CD4-positive, alpha-beta T cell (primary cell): ENCODE data around the gene CDC42BPA. TPM values are rescaled to one million over a fixed set of nuclear protein-coding genes. Genes with fewer than 3 reads are reported as not detected.

Experiments used
- ATAC-seq: fragments of 200-7000 bp; cut with Tn5 transposase; one replicate; pipeline ENCODE4 v1.10.0; 2022; ENCODE audit warnings: mild to moderate bottlenecking; ENCODE audit not compliant: poor library complexity
- CTCF ChIA-PET: fragments of 350-600 bp; sonication (Branson Sonifier 250); formaldehyde crosslinking; loops from one replicate; lab custom pipeline; 2021; ENCODE audit warnings: antibody characterized with exemption, inconsistent platforms; lab: Charles Lee
- POLR2A ChIA-PET: fragments of 350-600 bp; sonication (Branson Sonifier 250); formaldehyde crosslinking; loops from one replicate; lab custom pipeline; 2021; ENCODE audit warnings: antibody characterized with exemption, inconsistent platforms; lab: Charles Lee
- DNase-seq, 14 experiments: peaks; one replicate each; pipeline ENCODE4 v3.0.0-alpha.2; 2013 to 2020; ENCODE audit warnings: mixed read lengths in 2 of 14
- H3K27ac ChIP-seq, 2 donors: one replicate each; pipeline versions ENCODE4 v1.5.1 to v1.7.0; 2013; ENCODE audit warnings: low read length in 2 of 2, low read depth in 1 of 2, mild to moderate bottlenecking in 1 of 2
- H3K27me3 ChIP-seq, 2 experiments: 1 replicate in 1 of 2; 2 replicates in 1 of 2; pipeline versions ENCODE4 v1.6.1 to v1.7.0; 2013; ENCODE audit warnings: low read length in 2 of 2, control low read depth in 1 of 2, mild to moderate bottlenecking in 1 of 2, moderate library complexity in 1 of 2; ENCODE audit not compliant: insufficient read depth in 2 of 2, control insufficient read depth in 1 of 2
- H3K36me3 ChIP-seq: one replicate; pipeline ENCODE4 v1.6.1; 2013; ENCODE audit warnings: low read length, control low read depth; ENCODE audit not compliant: insufficient read depth
- H3K4me1 ChIP-seq: one replicate; pipeline ENCODE4 v1.6.1; 2013; ENCODE audit warnings: low read length, control low read depth; ENCODE audit not compliant: insufficient read depth
- H3K4me3 ChIP-seq: one replicate; pipeline ENCODE4 v1.5.1; 2013; ENCODE audit warnings: mild to moderate bottlenecking, low read length, moderate library complexity
- H3K9me3 ChIP-seq, 2 experiments: 1 replicate in 1 of 2; 2 replicates in 1 of 2; pipeline versions ENCODE4 v1.6.1 to v1.7.0; 2013; ENCODE audit warnings: low read length in 2 of 2, mild to moderate bottlenecking in 2 of 2, control low read depth in 1 of 2, moderate library complexity in 1 of 2; ENCODE audit not compliant: control insufficient read depth in 1 of 2, insufficient read depth in 1 of 2
- H3K27ac Mint-ChIP-seq: one replicate; pipeline ENCODE4 v1.8.0; 2020; ENCODE audit warnings: mixed read lengths
- H3K27me3 Mint-ChIP-seq: one replicate; pipeline ENCODE4 v1.8.0; 2021; ENCODE audit warnings: mixed read lengths
- H3K36me3 Mint-ChIP-seq: one replicate; pipeline ENCODE4 v1.8.0; 2021; ENCODE audit warnings: low read depth, mixed read lengths
- H3K4me1 Mint-ChIP-seq: one replicate; pipeline ENCODE4 v1.8.0; 2021; ENCODE audit warnings: low read depth, mixed read lengths
- H3K4me3 Mint-ChIP-seq: one replicate; pipeline ENCODE4 v1.8.0; 2020; ENCODE audit warnings: mild to moderate bottlenecking, mixed read lengths
- H3K9me3 Mint-ChIP-seq: one replicate; pipeline ENCODE4 v1.8.0; 2020; ENCODE audit warnings: mixed read lengths
- intact Hi-C, 2 experiments: fragments of 100-400 bp; cut with DNase I in 1 of 2; cut with micrococcal nuclease in 1 of 2; formaldehyde crosslinking; loops; one replicate each; pipeline versions ENCODE4 v1.15.1 to v1.9.0; 2023 to 2025; cut with DNase I, micrococcal nuclease
- total RNA-seq, 174 experiments: library from RNA in 2 of 174; stranded (reverse) in 2 of 174; gene quantifications; one replicate each; pipeline ENCODE4 v1.2.3 and lab custom pipeline; 2021 to 2026
- TF ChIP-seq, protein P1 (sequence below): fragments of 200-600 bp; IDR thresholded peaks from one replicate; pipeline ENCODE4 v1.8.0; 2022; ENCODE audit warnings: antibody characterized with exemption, mild to moderate bottlenecking

The CDC42BPA gene
- total RNA-seq, 2 experiments from 2014 or later: 2.2 to 3.0 TPM

DNA sequence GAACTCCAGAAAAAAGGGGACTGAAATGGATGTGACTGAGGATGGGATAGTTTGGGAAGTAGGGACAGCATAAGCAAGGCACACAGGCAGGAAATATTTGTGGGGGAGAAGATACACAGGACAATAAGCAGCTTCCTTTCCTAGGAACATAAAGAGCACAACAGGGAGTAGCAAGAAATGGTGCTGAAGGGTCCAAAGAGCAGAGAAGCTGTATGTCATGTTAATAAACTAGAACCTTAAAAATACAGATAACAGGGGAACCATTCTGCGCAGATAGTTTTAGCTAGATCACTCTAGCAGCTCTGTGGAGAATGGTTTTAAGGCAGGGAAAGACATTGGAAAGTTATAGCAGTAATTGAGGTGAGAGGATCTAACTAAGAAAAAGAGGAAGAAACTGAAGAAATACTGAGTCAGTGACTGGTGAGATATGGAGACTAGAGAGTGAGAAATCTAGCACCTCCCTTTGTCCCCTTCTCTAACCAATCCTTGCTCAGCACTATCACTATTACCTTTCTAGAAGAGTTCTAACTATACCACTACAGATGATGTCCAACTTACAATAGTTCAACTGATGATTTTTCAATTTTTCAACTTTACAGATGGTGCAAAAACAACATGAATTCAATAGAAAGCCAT lies 95.0 kb downstream of the CDC42BPA start:
- CTCF ChIA-PET: no interaction called here

DNA sequence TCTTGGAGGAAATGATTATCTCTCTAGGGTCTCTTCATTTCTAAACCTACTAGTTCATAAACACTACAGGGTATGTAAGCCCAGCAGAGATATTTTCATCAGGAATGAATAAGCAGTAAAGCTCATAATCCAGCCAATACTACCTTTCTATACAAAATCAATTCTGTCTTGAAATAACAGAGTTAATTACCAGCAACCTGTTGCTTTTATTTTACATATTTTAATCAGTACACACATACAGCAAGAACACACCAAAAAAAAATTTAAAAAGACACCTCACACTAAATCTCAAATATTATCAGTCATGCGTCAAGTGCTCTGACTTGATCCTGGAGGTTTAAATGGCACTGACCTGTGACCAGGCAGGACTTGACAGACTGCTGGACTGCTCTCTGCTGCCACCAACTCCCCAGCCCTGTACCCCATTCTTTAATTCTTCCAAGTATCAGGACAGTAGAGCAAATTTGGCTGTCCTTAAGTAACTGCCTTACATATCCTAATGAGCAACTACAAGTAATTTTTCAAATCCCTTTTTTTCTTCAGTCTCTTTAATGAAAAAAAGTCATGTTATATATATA lies 98.5 kb downstream of the CDC42BPA start:
- H3K9me3 Mint-ChIP-seq: no peaks in the 10 kb centered on the region
- ChIA-PET CTCF (no interaction called here), POLR2A (no interaction called here)
- H3K27me3 ChIP-seq: peaks cover 0 to 18% of the 10 kb centered on the region in 2 experiments
- intact Hi-C loops: no loop called here
- no peak overlapping the region for H3K4me3 Mint-ChIP-seq
- H3K9me3 ChIP-seq: no peaks in the 10 kb centered on the region
- H3K27ac Mint-ChIP-seq: no peak overlapping the region
- no peaks in the 10 kb centered on the region for H3K36me3 Mint-ChIP-seq
- no peaks in the 10 kb centered on the region for H3K36me3 ChIP-seq
- peaks cover 17% of the 10 kb centered on the region for H3K27me3 Mint-ChIP-seq
- no peaks in the 10 kb centered on the region for H3K4me1 ChIP-seq
- TF ChIP-seq, protein P1, sequence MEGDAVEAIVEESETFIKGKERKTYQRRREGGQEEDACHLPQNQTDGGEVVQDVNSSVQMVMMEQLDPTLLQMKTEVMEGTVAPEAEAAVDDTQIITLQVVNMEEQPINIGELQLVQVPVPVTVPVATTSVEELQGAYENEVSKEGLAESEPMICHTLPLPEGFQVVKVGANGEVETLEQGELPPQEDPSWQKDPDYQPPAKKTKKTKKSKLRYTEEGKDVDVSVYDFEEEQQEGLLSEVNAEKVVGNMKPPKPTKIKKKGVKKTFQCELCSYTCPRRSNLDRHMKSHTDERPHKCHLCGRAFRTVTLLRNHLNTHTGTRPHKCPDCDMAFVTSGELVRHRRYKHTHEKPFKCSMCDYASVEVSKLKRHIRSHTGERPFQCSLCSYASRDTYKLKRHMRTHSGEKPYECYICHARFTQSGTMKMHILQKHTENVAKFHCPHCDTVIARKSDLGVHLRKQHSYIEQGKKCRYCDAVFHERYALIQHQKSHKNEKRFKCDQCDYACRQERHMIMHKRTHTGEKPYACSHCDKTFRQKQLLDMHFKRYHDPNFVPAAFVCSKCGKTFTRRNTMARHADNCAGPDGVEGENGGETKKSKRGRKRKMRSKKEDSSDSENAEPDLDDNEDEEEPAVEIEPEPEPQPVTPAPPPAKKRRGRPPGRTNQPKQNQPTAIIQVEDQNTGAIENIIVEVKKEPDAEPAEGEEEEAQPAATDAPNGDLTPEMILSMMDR: no peak
- no peak overlapping the region for H3K27ac ChIP-seq
- no peak overlapping the region for H3K4me3 ChIP-seq
- no peak for DNase-seq
- ATAC-seq: no peak
- H3K4me1 Mint-ChIP-seq: no peaks in the 10 kb centered on the region

More for the DNA sequence above, 95.0 kb downstream of the CDC42BPA start:
- H3K4me1 ChIP-seq: no peaks in the 10 kb centered on the region
- ATAC-seq (no peak), DNase-seq (no peak)
- Mint-ChIP-seq H3K27ac (no peak overlapping the region), H3K36me3 (no peaks in the 10 kb centered on the region), H3K4me1 (no peaks in the 10 kb centered on the region), H3K4me3 (no peak overlapping the region), H3K9me3 (no peaks in the 10 kb centered on the region), H3K27me3 (peaks cover 17% of the 10 kb centered on the region)
- H3K27me3 ChIP-seq: peaks cover 0 to 18% of the 10 kb centered on the region in 2 experiments
- intact Hi-C loops: no loop called here
- H3K36me3 ChIP-seq: no peaks in the 10 kb centered on the region
- TF ChIP-seq, protein P1: no peak
- no peak overlapping the region for H3K27ac ChIP-seq
- no peak overlapping the region for H3K4me3 ChIP-seq
- POLR2A ChIA-PET: no interaction called here
- no peaks in the 10 kb centered on the region for H3K9me3 ChIP-seq

DNA sequence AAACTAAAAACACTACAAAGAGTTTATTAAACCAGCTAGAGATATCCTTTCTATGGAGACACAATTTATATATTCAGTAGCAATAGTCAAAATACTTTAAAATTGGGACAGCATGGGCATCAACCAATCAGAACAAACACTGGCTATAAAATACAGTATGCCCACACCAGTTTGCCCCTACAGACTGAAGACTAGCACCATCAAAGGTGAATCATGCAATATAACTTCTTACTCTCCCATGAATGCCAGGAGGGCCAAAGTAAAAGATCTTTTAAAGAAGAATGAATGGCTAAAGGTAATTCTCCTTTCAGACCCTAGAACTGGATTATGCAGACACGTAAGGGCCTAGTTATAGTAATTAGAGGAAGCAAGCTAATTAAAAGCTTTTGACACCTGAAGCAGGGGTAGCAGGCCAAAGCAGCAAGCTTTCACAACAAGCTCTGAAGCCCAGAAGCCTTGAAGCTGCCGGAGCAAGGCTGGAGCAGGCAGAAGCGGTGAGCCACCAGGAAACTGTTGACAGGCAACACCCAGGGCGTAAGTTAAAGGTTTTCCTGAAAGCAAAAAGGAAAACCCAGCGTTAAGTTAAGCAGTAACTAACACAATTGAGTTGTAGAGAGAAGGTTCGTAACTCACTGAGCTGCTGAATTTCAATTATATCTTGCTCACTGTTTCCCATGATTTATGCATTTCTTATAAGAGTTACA lies 99.3 kb downstream of the CDC42BPA start:
- H3K9me3 Mint-ChIP-seq: no peaks in the 10 kb centered on the region
- no peaks in the 10 kb centered on the region for H3K36me3 Mint-ChIP-seq
- no peaks in the 10 kb centered on the region for H3K4me1 ChIP-seq
- H3K27me3 ChIP-seq: peaks cover 0 to 18% of the 10 kb centered on the region in 2 experiments
- H3K9me3 ChIP-seq: no peaks in the 10 kb centered on the region
- no peak overlapping the region for H3K27ac Mint-ChIP-seq
- ChIA-PET CTCF (no interaction called here), POLR2A (no interaction called here)
- DNase-seq (no peak), ATAC-seq (no peak)
- H3K4me3 Mint-ChIP-seq: no peak overlapping the region
- no peaks in the 10 kb centered on the region for H3K36me3 ChIP-seq
- H3K4me3 ChIP-seq: no peak overlapping the region
- no peaks in the 10 kb centered on the region for H3K4me1 Mint-ChIP-seq
- intact Hi-C loops: no loop called here
- TF ChIP-seq, protein P1: no peak
- H3K27me3 Mint-ChIP-seq: peaks cover 17% of the 10 kb centered on the region
- no peak overlapping the region for H3K27ac ChIP-seq
